ENCODE results near the gene DHRS4L2. TPM values are rescaled to one million over a fixed set of nuclear protein-coding genes. Genes with fewer than 3 reads are reported as not detected.
"Not testable (repeated sequence)": the region's sequence is repeated elsewhere in the genome, so short reads cannot be mapped to it uniquely, and the experiment has no call there.

Gene DHRS4L2
- total and polyA plus RNA-seq, 2 of the 4 experiments (the other 2 are of a cell fraction), result 11.1 to 19.6 TPM

GRCh38 chr14:24050753-24051152 is 62.0 kb downstream of the DHRS4L2 start:
- H3K27me3 ChIP-seq (ENCODE audit: control insufficient read depth, insufficient read depth, low read length), result peaks cover 37% of the 10 kb centered on the region
- H2BK15ac ChIP-seq (ENCODE audit: low read depth, low read length); H2AK9ac ChIP-seq (replicated peaks; ENCODE audit: low read depth, low read length, poor library complexity); H4K5ac ChIP-seq (ENCODE audit: low read depth, low read length); H2AFZ ChIP-seq (replicated peaks; ENCODE audit: low read length, poor library complexity); H4K8ac ChIP-seq (ENCODE audit: low read depth in 2 of 2, low read length in 2 of 2); BruUV-seq (replicated peaks); H3K36me3 ChIP-seq (ENCODE audit: control insufficient read depth, insufficient read depth, low read length); H2BK5ac ChIP-seq (ENCODE audit: low read depth, low read length, poor library complexity, severe bottlenecking); H3K56ac ChIP-seq (ENCODE audit: extremely low read depth, insufficient read depth, low read length); H3K23ac ChIP-seq (ENCODE audit: low read depth, low read length); H3K4me1 ChIP-seq (ENCODE audit: control insufficient read depth, insufficient read depth, low read length); dilution Hi-C loops (cut with HindIII; ENCODE audit: low sequenced_read_pairs, unreplicated experiment); H3K4me3 ChIP-seq (ENCODE audit: insufficient read depth, low read depth, low read length); ATAC-seq (ENCODE audit: low read depth); H3K79me1 ChIP-seq (ENCODE audit: low read depth in 1 of 2, low read length in 2 of 2); H3K4ac ChIP-seq (ENCODE audit: low read depth, low read length); DNase-seq; H2BK120ac ChIP-seq (ENCODE audit: low read depth, low read length); intact Hi-C loops (cut with micrococcal nuclease); H3K4me2 ChIP-seq (ENCODE audit: low read depth, low read length); CTCF ChIA-PET; H4K91ac ChIP-seq (ENCODE audit: insufficient read depth, low read depth, low read length); H2BK20ac ChIP-seq (ENCODE audit: low read depth, low read length); H3K9me1 ChIP-seq (ENCODE audit: insufficient read depth, low read length); in situ Hi-C loops (cut with MboI; ENCODE audit: low sequenced_read_pairs); H3K9me3 ChIP-seq (ENCODE audit: control insufficient read depth, insufficient read depth, low read length); H2AK5ac ChIP-seq (ENCODE audit: low read depth, low read length); H3K14ac ChIP-seq (replicated peaks; ENCODE audit: low read depth, low read length); H3K27ac ChIP-seq (ENCODE audit: insufficient read depth, low read length); POLR2A ChIA-PET (ENCODE audit: unreplicated experiment); H3K9ac ChIP-seq (ENCODE audit: low read depth, low read length); H3K18ac ChIP-seq (ENCODE audit: low read depth, low read length); H4K20me1 ChIP-seq (ENCODE audit: insufficient read depth, low read length): not testable (repeated sequence)
- WGBS, 2 experiments (ENCODE audit: extremely low coverage in 2 of 2, insufficient read length in 1 of 2), result no CpG with 5 or more reads among the region's 8 CpGs
